ENCODE measurements around the gene ABCC1.

The ABCC1 gene

DNA sequence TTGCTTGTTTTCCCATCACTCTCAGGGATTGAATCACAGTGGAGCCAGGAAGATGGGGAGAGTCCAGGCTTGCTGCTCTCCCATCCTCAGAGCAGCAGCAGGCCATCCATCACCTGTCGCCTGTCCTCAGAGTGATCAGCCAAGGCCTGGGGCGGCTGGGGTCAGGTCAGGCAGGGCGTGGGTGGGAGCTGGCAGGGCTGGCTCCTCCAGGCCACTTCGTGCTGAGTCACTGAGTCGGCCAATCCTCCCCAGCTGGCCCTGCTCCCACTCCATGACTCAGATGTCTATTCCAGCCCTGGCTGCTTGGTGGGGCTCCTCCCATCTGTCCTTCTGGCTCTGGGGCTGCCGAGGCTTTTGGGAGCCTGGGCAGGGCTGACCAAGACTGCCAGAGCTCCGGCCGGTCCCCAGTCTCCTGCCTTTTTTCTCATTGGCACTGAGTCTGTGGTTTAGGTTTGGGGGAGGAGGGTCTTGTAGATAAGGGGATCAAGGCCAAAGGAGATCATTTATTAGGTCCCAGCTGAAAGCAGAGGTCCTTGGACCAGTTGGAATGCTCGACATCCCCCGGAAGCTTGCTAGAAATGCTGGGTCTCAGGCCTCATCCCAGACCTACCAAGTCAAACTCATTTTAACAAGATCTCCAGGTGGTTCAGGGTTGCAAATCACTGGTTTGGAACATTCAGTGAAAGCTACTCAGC lies 72.7 kb downstream of the ABCC1 start:
- no peak for DNase-seq

DNA sequence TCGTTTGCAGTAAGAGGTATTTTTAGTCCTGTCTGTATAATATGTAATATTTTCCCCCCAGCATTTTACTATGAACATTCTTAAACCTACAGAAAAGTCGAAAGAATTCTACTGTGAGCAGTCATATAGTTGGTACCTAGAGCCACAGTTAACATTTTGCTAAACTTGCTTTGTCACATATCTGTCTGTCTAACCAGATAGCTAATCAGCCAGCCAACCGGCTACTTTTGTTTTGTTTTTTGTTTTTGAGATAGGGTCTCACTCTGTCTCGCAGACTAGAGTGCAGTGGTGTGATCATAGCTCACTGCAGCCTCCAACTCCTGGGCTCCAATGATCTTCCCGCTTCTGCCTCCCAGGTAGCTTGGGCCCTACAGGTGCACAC lies 73.3 kb downstream of the ABCC1 start:
- DNase-seq = no peak

DNA sequence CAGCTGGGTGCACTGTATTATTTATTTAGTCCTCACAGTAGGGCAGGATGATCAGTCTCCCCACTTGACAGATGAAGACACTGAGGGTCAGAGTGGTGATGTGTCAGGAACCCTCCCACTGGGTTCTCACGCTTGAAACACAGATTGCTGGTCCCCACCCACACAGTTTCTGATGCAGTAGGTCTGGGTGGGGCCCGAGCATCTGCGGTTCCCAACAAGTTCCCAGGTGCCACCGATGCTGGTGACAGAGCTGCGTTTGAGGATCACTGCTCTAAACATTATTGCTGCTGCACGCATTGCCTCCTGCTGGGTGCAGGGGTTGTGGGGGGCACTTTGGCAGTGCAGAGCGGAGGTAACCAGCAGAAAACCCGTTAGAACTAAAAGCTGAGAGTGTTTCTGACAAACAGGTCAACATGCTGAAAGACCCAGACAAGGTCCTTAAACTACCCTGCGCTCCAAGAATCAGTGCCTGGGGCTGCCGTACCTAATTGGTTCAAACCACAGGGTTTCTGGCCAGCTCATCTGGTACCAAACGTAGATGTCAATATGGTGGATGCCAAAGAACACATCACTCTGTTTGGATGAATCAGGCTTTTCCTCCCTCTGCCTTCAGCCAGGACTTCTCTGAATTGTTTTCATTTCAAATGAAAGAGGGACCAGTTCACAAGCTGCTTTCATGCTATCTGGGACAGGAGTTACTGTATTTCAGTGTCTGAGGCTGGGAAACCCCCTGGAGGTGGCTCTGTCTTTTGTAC lies 76.0 kb downstream of the ABCC1 start:
- DNase-seq = peak; percentile 40 to 54

DNA sequence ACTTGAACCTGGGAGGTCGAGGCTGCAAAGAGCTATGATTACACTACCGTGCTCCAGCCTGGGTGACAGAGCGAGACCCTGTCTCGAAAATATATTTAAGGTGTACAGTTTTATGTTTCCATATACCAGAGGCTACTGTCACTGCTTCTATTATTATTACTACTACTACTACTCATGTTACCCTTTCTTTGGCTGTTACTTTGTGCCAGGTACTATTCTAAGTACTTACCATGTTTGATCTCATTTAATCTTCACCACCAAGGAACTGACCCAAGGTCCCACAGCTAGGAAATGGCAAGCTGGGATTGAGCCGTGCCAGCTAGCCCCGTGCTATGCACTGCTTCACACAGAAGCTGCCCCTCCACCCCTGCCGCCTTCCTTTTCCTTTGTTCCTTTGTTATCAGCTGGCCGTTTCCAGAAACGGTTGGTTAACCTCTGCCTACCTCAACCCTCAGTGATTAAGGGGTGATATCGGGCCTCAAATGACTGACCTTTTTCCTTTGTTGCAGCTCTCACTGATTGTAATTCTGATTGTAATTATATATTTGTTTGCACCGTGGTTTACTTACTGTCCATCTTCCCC lies 78.4 kb downstream of the ABCC1 start:
- DNase-seq = no peak

DNA sequence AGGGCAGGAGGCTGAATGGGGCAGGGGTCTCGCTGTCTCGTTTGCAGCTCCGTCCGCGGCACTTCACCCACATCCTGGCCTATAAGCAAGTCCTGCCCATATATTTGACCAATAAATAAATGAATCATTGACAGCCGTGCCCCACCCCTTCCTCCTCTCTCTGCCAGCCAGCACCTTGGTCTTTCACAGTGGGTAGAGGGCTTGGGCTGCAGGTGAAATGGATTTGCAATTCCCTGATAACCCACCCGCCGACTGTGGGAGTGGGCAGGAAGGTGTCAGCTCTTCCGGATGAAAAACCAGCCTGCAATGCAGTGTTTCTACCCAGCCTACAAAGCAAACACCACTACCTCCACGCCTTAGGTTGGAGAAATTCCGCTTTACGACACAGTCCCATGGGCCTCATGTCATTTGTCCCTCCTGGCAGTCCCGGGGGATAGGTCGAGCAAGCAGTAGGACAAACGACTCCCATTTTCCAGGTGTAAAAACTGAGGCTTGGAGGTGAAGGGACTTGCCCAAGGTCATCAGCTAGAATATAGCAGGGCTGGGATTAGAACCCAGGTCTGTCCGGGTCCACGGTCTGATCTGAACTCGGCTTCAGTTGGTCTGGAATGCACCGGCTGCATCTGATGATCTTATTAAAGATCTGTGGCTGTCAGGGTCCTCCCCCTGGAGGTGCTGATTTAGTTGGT lies 79.0 kb downstream of the ABCC1 start:
- no peak for DNase-seq

DNA sequence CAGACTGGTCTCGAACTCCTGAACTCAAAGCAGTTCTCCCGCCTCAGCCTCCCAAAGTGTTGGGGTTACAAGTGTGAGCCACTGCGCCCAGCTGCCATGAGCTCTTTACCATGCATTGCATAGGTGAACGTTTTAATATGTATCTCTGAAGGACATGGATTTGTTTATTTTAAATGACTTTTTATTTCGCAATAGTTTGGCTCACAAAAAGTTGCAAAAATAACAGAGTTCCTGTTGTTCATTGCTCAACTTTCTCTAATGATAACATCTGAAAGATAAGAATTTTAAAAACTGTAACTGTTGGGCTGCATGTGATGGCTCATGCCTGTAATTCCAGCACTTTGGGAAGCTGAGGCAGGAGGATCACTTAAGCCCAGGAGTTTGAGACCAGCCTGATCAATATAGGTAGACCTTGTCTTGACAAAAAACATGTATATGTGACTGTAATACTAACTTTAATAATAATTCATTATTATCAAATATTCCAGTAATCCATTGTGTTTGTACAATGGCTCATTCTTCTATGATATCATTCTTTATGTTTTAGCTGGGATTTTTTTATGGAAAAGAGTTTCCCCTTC lies 80.1 kb downstream of the ABCC1 start:
- no peak for DNase-seq

DNA sequence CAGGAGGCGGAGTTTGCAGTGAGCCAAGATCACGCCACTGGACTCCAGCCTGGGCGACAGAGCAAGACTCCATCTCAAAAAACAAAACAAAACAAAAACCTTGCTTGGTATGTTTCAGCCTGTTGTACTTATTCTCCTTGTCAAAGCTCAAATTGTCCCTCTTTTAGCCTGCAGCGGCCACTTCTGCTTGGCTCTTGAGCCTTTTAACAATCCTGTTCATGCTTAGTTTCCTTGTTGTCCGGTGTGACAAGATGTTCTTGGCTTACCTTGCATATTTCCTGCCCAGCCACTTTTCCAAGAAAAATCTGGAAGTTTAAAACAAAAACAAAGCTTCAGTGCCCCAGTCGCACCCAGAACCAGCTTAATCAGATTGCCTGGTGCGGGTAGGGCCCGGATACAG lies 81.0 kb downstream of the ABCC1 start:
- DNase-seq = no peak

DNA sequence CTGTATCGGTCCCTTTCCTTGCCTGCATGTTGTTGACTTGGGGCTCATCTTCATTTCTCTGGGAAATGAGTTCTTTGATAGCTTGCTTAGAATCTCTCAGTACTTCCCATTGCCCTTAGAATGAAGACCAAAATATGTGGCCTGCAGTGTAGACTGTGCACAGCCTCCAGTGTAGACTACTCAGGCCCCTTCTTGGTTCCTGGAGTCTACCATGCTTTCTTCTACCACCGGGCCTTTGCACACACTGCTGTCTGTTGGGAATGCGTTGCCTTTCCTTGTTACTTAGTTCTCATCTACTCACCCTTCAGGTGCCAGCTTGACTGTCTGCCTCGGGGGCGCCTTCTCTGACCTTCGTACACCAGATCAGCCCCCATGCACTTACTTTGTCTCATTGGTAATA lies 82.0 kb downstream of the ABCC1 start:
- no peak for DNase-seq

DNA sequence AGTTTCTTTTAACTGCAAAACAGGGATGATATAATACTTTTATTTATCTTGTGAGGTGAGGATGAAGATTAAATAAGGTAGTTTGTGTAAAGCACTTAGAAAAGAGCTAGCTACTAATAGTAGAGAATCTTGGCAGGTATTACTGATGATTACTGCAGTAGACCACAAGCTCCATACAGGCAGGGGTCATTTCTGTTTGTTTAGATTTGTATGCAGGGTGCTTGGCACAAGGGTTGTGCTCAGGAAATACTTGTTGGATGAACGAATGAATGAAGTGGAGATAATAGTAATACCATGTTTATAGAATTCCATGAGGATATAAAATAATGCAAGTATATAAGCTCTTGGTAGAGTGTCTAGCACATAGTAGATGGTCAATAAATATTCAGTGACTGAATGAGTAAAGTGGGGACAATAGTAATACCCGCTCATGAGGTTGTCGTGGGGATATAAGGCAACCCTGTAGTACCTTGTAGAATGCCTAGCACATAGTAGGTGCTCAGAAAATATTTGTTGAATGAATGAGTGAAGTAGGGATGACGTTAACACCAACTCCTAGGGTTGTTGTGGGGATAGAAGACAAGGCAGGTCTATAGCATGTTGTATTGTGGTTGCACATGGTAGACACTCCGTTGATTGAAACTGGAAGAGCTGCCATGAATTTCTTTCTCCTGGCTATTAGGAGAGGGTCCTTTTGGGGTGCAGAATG lies 83.0 kb downstream of the ABCC1 start:
- no peak for DNase-seq

DNA sequence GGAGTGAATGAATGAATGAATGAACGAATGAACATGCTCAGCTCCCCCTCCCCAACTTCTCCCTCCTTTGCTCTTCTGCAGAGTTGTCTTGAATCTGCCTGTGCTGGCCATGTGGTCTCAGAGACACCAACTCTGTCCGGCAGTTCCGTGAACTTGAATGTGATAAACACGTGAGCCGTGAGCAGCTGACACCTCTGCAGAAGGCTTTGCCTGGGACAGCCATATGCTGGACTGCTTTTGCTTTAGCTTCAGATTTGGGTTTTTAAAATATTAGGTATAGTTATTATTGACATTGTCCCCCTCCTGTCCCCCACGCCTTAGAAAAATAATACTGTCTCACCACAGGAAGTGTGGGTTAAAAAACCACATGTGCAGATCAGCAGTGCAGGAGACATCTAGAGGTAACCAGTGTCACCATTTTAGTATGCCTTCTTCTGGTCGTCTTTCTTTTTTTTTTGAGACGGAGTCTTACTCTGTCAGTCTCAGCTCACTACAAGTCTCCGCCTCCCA lies 83.8 kb downstream of the ABCC1 start:
- DNase-seq = no peak

DNA sequence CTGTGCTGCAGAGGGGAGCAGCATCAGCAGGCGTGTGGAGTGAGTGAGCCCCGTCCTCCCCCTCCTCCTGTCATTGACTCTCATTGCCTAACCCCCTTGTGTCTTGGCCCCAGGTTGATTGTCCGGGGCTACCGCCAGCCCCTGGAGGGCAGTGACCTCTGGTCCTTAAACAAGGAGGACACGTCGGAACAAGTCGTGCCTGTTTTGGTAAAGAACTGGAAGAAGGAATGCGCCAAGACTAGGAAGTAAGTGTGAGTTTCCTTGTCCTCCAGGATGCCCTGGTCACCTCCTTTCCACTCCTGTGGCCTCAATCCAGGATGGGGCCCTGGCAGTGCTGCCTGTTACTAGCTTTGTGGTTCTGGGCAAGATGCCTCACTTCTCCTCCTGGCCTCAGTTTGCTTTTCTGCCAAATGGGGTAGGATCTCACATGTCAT lies 87.0 kb downstream of the ABCC1 start:
- no peak for DNase-seq

DNA sequence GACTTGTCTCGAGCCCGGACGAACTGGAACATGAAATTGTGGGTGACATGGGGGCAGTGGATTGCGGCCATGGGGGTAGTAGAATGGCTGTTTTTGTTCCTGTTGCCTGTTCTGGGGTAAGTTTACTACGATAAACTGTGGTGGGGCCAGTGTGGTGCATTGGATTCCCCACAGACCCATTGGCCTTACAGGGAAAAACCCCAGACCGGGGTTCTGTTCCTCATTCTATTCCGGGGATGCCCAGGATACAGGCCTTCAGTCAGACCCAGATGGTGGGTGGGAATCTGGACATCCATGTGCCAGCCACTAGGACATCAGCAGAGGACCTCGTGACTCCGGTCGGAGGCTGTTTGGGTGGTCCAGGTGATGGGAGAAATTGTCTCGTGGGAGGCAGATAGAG lies 88.1 kb downstream of the ABCC1 start:
- DNase-seq = no peak

DNA sequence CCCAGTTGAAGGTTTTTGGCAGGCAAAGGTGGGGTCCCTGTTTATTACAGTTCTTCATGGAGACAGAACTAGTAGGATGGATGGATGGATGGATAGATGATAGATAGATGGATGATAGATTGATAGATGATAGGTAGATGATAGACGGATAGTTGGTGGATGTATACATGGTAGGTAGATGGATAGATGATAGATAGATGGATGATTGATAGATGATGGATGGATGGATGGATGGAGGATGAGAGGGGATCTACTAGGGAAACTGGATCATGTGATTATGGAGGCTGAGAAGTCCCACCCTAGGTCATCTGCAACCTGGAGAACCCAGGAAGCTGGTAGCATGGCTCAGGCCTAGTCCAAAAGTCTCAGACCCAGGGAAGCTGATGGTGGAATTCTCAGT lies 88.6 kb downstream of the ABCC1 start:
- DNase-seq = no peak

DNA sequence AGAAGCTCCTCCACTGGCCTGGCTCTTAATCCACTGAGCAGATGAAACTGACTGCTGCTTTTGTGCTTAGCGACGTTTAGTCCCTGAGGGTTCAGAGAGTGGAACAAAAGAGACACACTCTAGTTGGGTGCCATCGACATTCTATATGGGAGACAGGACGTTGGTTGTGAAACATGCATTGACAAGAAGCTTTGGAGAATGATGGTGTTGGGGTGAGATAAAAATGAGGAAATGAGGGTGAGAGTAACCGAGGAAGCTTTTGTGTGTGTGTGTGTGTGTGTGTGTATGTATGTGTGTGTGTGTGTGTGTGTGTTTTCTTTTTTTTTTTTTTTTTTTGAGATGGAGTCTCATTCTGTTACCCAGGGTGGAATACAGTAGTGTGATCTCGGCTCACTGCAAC lies 89.5 kb downstream of the ABCC1 start:
- no peak for DNase-seq

DNA sequence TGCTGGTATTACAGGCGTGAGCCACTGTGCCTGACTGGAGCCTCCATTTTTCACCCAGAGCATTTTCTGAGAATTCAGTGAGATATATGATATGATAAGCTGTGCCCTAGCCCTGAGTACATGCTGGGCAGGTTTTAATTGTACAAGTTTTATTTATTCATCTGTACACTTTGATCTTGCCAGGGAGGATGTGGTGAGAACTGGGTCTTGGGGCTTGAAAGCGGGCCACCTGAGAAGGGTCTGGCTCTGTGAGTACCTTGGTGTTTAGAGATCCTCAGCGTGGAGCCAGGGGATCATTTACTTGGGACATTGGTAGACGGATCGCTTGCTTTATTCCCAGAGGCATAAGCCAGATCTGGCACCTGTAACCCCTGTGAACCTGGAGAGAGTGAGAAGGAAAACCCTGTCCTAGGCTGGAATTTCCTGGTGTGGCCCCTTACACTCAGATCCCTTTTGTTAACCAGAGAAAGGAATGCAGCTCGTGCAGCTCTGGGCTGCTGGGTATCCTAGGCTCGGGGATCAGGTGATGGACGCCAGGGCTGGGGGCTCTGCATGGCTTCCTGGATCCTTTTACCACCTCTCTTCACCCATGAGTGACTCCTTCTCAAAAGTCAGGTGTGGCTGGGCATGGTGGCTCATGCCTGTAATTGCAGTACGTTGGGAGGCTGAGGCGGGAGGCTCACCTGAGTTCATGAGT lies 91.9 kb downstream of the ABCC1 start:
- no peak for DNase-seq

DNA sequence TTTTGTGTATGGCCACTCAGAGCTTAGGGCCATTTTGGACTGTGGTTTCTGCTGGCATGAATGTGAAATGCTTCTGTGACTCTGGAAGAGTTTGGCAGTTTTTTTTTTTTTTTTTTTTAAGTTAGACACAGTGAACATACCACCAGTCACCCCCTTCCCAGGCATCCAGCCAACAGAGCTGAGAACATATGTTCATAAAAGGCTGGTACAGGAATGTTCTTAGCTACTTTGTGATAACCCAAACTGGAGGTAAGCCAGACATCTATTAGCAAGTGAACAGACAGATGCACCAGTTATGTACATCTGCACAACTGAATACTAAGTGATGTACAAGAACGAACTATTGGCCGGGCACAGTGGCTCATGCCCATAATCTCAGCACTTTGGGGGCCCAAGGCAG lies 92.7 kb downstream of the ABCC1 start:
- DNase-seq = no peak

DNA sequence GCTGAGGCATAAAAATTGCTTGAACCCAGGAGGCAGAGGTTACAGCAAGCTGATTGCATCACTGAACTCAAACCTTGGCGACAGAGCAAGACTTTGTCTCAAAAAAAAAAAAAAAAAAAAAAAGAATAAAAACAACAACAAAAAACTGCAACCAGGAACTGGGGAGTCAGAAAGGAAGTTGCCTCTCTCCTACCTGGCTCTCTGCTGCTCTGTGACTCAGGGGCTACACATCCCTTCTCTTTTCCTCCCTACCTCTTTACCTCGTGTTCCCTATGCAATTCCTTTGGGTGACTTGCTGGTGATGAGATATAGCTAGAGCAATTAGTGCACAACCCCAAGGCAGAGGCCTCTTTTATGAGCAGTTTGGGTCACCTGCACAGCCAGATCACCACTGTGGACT lies 95.9 kb downstream of the ABCC1 start:
- DNase-seq = no peak

DNA sequence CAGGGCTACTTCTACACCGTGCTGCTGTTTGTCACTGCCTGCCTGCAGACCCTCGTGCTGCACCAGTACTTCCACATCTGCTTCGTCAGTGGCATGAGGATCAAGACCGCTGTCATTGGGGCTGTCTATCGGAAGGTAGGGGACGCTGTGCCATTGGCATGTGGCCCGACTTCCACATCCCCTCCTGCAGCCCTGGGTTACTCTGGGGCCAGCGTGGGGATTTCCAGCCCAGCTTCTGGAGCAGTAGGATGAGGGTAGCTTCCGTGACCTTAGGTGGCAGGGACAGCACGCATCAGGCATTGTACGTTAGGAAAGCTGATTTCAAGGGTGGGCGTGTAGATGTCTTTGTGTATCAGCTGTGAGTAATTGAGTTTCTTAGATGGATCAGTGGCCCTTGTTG lies 96.5 kb downstream of the ABCC1 start:
- peak in 1 of 2 donors; percentile 9 for DNase-seq

DNA sequence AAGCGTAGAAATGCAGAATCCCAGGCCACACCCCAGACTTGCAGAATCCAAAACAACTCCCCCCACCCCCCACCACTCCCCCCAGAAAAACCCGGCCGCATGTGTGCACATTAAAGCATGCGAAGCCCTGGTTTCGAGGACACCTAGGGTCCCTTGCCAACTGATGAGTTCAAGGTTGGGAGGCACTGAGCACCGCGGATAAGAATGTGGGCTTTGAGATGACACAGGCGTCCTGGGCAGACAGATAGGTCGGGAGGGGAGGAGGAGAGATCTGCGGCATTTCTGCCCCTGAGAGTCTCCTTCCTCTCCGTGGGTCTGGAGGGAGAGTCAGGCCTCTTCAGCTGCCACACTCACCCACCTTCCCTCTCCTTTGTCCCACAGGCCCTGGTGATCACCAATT lies 98.3 kb downstream of the ABCC1 start:
- DNase-seq = no peak

DNA sequence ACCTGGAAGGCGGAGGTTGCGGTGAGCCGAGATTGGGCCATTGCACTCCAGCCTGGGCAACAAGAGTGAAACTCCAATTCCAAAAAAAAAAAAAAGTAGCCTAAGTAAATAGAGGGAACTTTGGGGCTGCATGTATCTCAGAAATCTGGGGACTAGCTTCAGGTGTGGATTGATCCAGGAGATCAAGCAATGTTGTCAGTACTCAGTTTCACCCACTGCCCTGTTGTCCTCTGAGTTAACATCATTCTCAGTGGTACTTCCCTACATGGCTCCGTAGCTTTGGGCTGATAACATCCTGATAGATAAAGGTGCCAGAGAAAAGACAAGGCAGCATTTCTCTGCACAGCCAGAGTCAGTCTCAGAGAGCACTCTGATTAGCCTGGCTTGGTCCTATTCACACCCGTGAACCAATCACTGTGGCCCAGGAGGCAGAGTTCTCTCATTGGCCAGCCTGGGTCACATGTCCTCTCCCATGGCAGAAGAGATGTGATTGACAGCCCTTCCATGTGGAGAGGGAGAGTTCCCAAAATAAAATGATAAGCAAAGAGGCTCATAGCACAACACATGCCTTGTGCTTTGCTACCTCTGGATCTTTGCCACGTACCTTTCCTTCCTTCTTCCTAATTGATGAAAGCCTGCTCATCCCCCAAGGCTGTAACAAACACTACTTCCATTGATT lies 99.6 kb downstream of the ABCC1 start:
- DNase-seq = no peak

DNA sequence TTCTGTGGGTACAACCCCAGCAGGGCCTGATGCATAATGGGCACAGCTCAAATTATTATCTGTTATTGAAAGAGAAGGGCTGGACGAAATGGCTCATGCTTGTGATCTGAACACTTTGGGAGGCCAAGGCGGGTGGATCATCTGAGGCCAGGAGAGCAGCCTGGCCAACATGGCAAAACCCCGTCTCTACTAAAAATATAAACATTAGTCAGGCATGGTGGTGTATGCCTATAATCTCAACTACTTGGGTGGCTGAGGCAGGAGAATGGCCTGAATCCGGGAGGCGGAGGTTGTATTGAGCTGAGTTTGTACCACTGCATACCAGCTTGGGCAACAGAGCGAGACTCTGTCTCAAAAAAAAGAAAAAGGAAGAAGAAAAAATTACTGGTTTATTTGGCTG lies 100.7 kb downstream of the ABCC1 start:
- DNase-seq = no peak

Data from stimulated activated CD4-positive, alpha-beta T cell treated with anti-CD3 and anti-CD28 coated beads, Interleukin-2, amount 100 ng/mL, for 48 hours (primary cell).